GM12892 (cell line): ENCODE results near the gene ZG16.
"Not testable (repeated sequence)": the region's sequence is repeated elsewhere in the genome, so short reads cannot be mapped to it uniquely, and the experiment has no call there.

ENCODE experiments used
- DNase-seq: peaks from one replicate; pipeline ENCODE4 v3.0.0; 2011; ENCODE audit not compliant: insufficient read length
- FAIRE-seq: peaks from 2 replicates; lab custom pipeline; 2011; peaks lifted over from hg19 to GRCh38; lab: Jason Lieb, UNC
- POLR2A ChIP-seq: IDR thresholded peaks from 2 replicates; pipeline ENCODE4 v1.6.1; 2011; ENCODE audit warnings: low read depth, low read length, control low read depth
- POLR2AphosphoS5 ChIP-seq: IDR thresholded peaks from 2 replicates; pipeline ENCODE4 v1.6.1; 2011; ENCODE audit warnings: low read depth, low read length, control low read depth
- TAF1 ChIP-seq: IDR thresholded peaks from 2 replicates; pipeline ENCODE4 v1.6.1; 2011; ENCODE audit warnings: low read depth, mild to moderate bottlenecking, control low read depth, low read length, borderline replicate concordance

Gene ZG16

GRCh38 chr16:29757950-29758466 lies 20.0 kb upstream of the ZG16 start:
- no peak for TF ChIP-seq POLR2A
- no peak for TF ChIP-seq POLR2AphosphoS5
- TF ChIP-seq TAF1: no peak
- no peak for FAIRE-seq
- no peak for DNase-seq

GRCh38 chr16:29760567-29761279 lies 17.3 kb upstream of the ZG16 start:
- no peak for DNase-seq
- no peak for TF ChIP-seq POLR2A
- no peak for TF ChIP-seq TAF1
- no peak for TF ChIP-seq POLR2AphosphoS5
- no peak for FAIRE-seq

- not testable (repeated sequence) for DNase-seq, FAIRE-seq
These were observed 16.8 kb upstream of the ZG16 start for GRCh38 chr16:29761280-29761651.

GRCh38 chr16:29761882-29762281 lies 16.2 kb upstream of the ZG16 start:
- DNase-seq (no peak), FAIRE-seq (no peak)
- TF ChIP-seq POLR2AphosphoS5: no peak
- TF ChIP-seq POLR2A: no peak
- no peak for TF ChIP-seq TAF1

GRCh38 chr16:29763326-29763725 lies 14.7 kb upstream of the ZG16 start:
- TF ChIP-seq POLR2A: no peak
- no peak for TF ChIP-seq TAF1
- TF ChIP-seq POLR2AphosphoS5: no peak
- no peak for FAIRE-seq
- no peak for DNase-seq

GRCh38 chr16:29765167-29766032 lies 12.7 kb upstream of the ZG16 start:
- DNase-seq (no peak), FAIRE-seq (no peak)
- TF ChIP-seq TAF1: no peak
- no peak for TF ChIP-seq POLR2AphosphoS5
- no peak for TF ChIP-seq POLR2A

GRCh38 chr16:29766571-29766970 lies 11.5 kb upstream of the ZG16 start:
- DNase-seq: no peak
- no peak for TF ChIP-seq POLR2AphosphoS5
- TF ChIP-seq POLR2A: no peak
- no peak for TF ChIP-seq TAF1
- FAIRE-seq: no peak

- FAIRE-seq (no peak), DNase-seq (no peak)
- TF ChIP-seq POLR2AphosphoS5 (no peak), POLR2A (no peak), TAF1 (no peak)
These were observed 11.0 kb upstream of the ZG16 start for GRCh38 chr16:29767062-29767461.

- FAIRE-seq (no peak), DNase-seq (no peak)
- no peak for TF ChIP-seq POLR2AphosphoS5
These were observed 8.5 kb upstream of the ZG16 start for GRCh38 chr16:29769507-29769906.

GRCh38 chr16:29770250-29770929 lies 7.7 kb upstream of the ZG16 start:
- DNase-seq (no peak), FAIRE-seq (no peak)
- TF ChIP-seq TAF1 (no peak), POLR2AphosphoS5 (no peak), POLR2A (no peak)

- DNase-seq, FAIRE-seq: not testable (repeated sequence)
These were observed 5.7 kb upstream of the ZG16 start for GRCh38 chr16:29772330-29772729.
